Measurements from ENCODE around the gene CERS4.
"Not testable (repeated sequence)": the region's sequence is repeated elsewhere in the genome, so short reads cannot be mapped to it uniquely, and the experiment has no call there.

Gene CERS4

DNA sequence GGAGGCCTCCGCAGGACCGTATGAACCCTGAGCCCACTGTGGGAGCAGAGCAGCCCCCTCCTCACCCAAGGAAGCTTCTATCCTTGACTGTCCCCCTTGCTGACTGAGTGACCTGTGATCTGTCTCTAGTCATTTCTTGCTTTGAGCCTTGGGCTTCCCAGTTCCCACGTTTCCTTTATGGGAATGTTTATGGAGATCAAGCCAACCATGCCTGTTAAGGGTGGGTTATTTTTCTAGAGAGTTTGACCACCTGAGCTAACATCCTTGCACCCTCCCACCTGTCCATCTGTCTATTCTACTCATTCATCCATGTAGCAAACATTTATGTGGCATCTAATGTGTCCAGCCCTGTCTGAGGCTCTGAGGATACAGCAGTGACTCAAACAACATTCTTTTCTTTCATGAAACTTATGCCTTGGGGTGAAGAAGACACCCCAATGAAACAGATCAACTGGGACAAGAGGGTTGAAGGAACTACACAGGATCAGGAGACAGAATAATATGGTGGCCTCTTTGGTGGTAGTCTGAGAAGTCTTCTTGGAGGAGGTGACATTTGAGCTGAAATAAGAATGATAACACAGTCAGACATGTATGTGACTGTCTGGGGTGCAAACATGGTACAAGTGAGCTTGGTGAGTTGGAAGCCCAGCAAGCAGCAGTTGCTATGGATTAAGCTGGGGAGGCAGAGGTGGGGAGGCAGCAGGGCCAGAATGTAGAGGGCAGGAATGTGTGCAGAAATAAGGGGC is 30.5 kb downstream of the CERS4 start:
- Histone ChIP-seq H3K4me3 (no peak overlapping the region), H3K27ac (peak overlapping the region in 11 of 21 experiments; percentile 25 to 84 (median 73))

DNA sequence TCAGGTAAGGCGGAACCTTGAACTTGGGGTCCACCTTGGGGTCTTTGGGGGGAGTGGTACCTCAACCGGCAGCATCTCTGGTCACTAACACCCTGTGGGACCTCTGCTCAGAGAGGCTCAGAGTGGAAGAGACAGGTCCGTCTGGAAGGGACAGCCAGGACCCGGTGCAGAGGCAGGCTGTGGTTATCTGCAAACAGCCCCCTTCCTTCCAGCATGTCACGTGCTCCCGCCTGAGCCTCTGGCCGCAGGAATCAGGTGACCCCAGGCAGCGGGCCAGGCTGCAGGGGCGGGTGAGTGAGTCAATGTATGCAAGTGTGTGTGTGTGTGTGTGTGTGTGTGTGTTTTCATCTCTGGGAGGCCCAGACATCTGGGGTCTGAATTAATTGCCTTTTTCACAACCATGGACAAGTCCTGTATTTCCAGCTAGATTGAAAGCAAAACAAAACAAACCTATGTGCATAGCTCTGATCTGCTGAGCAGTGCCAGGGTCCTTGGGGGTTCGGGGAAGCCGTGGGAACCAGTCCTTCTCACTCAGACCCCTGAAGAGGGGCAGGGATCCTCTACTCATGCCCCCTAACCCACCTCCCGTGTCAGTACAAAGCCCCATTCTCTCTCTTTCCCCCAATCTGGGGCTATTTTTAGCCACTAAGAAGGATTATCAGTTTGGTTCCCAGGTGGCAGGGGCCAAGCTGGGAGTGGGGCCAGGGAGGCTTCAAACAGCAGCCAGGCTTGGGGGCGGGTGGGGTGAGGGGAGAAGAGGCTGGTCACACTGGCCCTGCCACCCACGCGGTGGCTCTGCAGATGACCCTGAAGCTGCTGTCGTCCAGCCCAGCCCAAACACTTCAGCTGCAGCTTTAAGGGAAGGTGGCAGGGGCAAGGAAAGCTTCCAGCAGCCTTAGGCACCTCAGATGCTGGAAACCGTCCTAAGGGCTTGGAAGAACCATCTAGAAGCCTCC is 31.4 kb downstream of the CERS4 start:
- peak overlapping the region in 18 of 21 experiments; percentile 23 to 84 (median 67) for H3K27ac ChIP-seq
- H3K4me3 ChIP-seq, result no peak overlapping the region

DNA sequence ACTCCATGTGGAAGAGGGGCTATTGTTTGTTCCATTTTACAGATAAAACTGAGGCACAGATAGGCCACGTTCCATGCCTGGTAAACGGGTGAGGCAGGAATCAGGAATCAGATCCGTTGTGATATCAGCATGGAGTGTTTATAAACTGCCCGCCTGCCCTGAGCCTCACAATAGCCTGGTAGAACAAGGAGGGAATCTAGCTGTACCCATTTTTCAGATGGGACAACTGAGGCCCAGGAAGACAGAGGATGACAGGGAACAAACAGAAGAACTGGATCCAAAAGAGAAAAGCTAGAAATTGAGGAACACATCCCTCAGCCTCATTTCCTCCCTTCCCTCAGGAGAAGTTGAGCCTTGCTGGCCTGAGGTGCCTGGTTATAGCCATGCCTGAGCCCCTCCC is 32.5 kb downstream of the CERS4 start:
- Histone ChIP-seq H3K27ac (peak overlapping the region in 2 of 21 experiments; percentile 12 to 79), H3K4me3 (no peak overlapping the region)

DNA sequence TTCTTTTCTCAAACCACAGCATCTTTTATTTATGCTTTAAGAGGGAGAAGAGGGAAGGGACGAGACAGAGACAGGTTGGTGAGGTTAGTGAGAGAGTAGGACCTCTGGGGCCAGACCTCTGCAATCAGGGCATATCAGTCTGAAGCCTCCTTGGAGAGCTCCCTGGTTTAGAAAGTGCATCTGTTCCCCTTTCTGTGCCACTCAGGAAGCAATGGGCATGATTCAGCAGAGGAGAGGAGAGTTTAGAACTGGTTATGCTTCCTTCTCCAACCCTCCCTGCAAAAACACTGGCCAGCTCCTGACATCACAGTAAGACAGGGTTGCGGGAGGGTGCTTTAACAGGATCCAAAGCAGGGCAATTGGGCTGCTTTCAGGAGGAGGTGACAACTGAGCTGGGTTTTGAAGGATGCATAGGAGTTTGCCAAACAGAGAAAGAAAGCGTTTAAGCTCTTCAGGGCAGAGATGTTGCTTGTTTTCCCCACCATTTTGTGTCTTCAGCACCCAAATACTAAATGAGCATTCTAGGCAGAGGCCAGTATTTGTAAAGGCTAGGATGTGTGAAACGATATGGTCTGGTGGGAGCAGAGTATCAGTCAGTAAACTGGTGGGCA is 33.1 kb downstream of the CERS4 start:
- no peak overlapping the region for H3K4me3 ChIP-seq
- peak overlapping the region in 1 of 21 experiments; percentile 12 for H3K27ac ChIP-seq

DNA sequence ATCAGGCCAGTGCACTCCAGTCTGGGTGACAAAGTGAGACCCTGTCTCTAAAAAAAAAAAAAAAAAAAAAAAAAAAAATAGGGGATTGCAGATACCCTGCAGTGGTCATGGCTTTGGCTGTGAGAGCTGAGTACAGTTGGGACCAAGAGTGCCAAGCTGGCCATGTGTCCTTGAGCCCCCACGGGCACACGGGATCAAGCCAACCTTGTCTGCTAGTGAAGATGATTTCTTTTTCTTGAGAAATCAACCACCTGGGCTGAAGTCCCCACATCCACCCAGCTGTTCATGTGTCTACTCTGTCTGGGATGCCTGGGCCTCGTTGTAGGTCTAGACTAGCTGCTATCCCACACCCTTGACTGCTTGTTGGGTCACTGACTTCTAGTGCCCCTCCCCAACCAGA is 34.0 kb downstream of the CERS4 start:
- Histone ChIP-seq H3K4me3 (no peak overlapping the region), H3K27ac (no peak overlapping the region)

DNA sequence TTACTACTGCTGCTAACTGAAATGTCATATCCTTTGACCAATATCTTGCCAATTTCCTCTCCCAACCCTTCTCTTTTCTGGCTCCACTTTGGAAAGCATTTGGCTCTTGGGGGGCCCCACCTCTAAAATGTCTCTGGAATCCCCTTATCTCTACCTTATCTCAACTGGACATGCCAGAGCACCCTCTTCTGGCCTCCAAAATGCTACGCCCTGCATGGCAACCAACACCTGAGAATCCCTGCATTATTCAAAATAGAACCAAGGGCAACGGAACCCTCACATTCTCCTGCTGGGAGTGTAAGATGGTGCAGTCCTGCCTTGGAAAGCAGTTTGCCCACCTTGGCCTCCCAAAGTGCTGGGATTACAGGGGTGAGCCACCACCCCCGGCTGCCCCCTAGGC is 35.3 kb downstream of the CERS4 start:
- peak overlapping the region in 2 of 21 experiments; percentile 10 to 25 for H3K27ac ChIP-seq
- H3K4me3 ChIP-seq, result no peak overlapping the region

DNA sequence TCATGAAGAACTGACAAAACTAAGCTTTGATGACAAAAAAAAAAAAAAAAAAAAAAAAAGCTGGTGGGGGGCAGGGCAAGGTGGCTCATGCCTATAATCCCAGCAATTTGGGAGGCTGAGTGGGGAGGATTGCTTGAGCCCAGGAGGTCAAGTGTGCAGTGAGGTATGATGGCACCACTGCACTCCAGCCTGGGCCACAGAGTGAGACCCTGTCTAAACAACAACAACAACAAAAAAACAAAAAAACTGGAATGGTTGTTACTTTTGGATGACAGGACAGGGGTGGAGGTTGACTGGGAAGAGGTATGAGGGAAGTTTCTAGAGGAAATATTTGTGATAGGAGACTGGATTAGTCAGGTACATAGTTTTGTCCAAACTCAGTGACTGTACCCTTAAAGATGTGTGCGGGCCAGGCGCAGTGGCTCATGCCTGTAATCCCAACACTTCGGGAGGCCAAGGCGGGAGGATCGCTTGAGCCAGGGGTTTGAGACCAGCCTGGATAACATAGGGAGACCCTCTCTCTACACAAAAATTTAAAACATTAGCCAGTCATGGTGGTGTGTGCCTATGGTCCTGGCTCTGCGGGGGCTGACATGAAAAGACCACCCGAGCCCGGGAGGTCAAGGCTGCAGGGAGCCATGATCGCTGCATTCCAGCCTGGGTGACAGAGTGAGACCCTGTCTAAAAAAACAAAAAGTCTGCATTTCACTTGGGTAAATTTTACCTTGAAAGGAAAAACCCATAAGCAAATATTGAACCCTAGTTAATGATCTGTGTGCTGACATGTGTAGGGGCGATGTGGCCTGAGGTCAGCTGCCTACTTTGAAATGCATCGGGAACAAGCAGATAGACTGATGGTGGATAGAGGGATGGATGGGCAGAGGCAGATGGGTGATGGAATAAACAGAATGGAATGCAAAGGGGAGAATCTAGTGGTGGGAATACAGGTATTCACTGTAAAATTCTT is 37.0 kb downstream of the CERS4 start:
- H3K27ac ChIP-seq, result no peak overlapping the region

DNA sequence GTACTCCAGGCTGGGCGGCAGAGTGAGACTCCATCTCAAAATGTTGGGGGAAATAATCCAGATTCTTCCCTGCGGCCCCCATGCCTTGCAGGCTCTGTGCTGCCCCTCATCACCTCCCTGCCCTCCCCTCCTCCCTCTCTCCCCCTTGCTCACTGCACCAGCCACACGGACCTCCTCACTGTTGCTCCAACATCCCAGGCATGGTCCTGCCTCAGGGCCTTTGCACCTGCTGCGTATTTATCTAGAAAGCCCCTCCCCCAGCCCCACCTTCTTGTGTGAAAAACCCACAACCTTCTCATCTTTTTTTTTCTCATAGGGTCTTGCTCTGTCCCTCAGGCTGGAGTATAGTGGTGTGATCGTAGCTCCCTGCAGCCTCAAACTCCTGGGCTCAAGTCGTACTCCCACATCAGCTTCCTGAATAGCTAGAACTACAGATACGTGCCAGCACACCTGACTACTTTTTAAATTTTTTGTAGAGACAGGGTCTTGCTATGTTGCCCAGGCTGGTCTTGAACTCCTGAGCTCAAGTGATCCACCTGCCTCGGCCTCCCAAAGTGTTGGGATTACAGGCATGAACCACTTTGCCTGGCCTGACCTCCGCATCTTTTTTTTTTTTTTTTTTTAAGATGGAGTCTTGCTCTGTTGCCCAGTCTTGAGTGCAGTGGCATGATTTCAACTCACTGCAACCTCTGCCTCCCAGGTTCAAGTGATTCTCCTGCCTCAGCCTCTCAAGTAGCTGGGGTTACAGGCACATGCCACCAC is 38.1 kb downstream of the CERS4 start:
- H3K4me3 ChIP-seq, H3K27ac ChIP-seq: not testable (repeated sequence)

More for the DNA sequence above, 37.0 kb downstream of the CERS4 start:
- no peak overlapping the region for H3K4me3 ChIP-seq

DNA sequence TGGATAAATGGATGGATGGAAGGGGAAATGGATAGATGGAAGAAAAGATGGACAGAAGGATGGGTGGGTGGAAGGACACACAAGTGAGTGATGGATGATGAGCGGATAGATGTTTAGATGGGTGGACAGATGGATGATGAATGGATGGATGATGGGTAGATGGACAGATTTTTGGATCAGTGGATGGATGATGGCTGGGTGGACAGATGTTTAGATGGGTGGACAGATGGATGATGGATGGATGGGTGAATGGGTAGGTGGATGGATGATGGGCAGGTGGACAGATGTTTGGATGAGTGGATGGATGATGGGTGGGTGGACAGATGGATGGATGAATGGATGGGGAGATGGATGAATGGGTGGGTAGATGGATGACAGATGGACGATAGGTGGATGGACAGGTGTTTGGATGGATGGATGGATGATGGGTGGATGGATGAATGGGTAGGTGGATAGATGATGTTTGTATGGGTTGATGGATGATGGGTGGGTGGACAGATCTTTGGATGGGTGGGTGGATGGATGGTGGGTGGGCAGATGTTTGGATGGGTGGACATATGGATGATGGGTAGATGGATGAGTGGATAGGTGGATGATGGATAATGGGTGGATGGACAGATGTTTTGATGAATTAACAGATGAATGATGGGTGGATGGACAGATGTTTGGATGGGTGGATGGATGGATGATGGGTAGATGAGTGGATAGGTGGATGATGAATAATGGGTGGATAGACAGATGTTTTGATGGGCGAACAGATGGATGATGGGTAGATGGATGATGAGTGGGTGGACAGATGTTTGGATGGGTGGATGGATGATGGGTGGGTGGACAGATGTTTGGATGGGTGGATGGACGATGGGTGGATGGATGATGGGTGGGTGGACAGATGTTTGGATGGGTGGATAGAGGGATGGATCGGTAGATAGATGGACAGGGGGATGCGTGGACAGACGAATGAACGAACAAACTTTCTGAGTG is 39.5 kb downstream of the CERS4 start:
- Histone ChIP-seq H3K27ac (no peak overlapping the region), H3K4me3 (no peak overlapping the region)

DNA sequence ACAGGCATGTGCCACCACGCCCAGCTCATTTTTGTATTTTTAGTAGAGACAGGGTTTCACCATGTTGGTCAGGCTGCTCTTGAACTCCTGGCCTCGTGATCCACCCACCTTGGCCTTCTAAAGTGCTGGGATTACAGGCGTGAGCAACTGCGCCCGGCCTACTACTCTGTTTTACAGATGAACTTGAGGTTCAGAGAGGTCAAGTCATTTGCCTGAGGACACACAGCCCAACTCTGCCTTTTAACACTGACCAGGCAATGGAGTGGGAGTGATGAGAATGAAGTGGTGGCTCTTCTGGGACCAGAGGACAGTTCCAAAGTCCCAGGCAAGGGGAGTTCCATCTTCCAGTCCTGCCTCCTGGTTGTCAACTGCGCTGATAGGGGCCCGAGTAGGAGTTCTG is 41.4 kb downstream of the CERS4 start:
- H3K4me3 ChIP-seq, result no peak overlapping the region
- peak overlapping the region in 1 of 21 experiments; percentile 57 for H3K27ac ChIP-seq

DNA sequence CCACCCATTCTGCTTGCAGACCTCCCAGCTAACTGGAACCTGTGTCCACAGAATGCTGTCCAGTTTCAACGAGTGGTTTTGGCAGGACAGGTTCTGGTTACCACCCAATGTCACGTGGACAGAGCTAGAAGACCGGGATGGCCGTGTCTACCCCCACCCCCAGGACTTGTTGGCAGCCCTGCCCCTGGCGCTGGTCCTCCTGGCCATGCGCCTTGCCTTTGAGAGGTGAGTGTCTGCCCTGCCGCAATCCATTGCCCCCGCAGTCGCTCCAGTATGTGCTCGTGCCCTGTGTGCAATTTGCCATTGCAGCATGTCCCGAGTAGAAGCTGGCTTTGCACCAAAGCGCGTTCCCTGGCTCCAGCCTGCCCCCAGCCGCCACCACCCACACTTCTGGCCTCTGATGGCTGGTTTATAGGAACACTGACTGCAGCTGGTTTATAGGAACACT is 41.9 kb downstream of the CERS4 start:
- no peak overlapping the region for H3K4me3 ChIP-seq
- H3K27ac ChIP-seq, result peak overlapping the region in 1 of 21 experiments; percentile 57

DNA sequence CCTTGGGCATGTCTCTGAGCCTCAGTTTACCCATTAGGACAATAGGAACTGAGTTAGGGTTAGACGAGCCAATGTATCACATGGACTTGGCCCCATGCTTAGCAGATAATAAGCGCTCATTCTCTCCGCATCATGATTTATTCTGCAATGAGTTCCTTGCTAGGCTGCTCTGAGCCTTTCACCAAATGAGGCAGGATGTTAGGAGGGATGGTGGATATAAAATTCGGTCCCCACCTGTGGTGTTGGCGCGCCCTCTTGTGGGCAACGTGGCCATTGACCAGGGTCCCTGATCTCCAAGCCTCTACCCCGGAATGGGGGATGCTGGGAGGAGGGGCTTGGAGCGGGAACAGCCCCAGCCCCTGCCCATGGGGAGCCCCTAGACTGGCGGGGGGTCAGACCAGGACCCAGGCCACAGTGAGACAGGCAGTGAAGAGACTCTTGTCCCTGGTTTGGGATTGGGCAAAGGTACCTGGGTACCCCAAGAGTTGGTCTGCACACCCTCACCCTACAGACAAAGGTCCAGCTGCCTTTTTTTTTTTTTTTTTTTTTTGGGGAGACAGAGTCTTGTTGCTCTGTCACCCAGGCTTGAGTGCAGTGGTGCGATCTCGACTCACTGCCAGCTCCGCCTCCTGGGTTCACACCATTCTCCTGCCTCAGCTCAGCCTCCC is 43.9 kb downstream of the CERS4 start:
- no peak overlapping the region for H3K4me3 ChIP-seq
- no peak overlapping the region for H3K27ac ChIP-seq

DNA sequence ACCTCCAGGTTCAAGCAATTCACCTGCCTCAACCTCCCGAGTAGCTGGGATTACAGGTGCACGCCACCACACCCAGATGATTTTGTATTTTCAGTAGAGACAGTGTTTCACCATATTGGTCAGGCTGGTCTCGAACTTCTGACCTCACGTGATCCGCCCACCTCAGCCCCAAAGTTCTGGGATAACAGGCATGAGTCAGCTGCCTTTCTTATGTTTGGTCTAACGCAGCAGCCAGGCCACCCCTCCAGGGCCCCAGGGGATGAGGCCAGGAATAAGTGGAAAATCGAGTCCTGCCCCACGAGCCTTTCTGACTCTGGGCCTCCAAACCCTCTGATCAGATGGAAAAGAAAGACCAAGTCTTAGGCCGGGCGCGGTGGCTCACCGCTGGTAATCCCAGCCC is 44.5 kb downstream of the CERS4 start:
- Histone ChIP-seq H3K27ac (no peak overlapping the region), H3K4me3 (no peak overlapping the region)

DNA sequence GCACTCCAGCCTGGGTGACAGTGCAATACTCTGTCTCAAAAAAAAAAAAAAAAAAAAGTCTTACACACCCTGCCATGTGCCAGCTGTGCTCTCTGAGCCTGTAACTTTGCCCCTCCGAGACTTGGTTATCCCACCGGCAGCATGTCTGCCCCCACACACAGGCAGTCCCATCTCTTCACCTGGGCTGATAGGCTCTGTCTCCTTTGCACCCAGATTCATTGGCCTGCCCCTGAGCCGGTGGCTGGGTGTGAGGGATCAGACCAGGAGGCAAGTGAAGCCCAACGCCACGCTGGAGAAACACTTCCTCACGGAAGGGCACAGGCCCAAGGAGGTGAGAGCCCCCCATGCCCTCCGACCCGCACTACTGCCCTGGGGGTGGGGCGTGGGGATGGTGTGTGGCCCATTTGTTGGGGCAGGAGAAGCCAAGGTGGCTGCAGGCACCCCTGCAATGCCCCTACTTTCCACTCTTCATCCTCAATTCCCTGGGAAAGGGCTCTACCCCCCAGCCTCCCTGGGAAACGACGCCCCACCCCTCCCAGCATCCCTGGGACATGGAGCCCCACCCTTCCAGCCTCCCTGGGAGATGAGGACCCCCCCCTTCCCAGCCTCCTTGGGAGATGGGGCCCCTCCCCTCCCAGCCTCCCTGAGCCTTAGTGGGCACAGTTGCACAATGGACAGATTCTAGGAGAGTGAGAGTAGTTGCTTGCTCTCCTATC is 45.3 kb downstream of the CERS4 start:
- Histone ChIP-seq H3K4me3 (no peak overlapping the region), H3K27ac (no peak overlapping the region)

DNA sequence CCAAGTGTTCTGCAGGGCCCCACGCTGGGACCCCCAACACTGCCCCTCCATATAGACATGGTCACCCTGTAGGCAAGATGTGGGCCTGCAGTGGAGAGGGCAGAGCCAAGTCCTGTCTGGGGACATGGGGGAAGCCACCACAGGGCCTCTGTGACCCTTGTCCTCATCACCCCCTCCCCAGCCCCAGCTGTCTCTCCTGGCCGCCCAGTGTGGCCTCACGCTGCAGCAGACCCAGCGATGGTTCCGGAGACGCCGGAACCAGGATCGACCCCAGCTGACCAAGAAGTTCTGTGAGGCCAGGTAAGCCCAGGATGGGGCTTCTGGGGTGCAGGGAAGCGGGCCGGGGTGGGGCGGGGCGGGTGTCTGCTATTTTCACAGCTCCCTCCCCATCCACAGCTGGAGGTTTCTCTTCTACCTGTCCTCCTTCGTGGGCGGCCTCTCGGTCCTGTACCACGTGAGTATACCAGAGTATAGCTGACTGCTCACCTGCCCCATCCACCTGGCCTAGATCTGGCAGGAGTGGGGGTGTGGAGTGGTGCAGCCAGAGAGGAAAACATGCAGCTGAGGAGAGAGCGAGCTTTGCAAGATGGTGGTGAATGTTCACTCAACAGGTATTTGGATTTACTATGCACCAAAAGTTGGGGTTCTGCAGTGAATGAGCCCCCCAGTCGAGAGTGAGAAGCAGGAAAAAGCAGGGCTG is 46.4 kb downstream of the CERS4 start:
- Histone ChIP-seq H3K27ac (no peak overlapping the region), H3K4me3 (no peak overlapping the region)

Measured in skin epidermis (tissue), 12 donors.